Neutrophil (primary cell): Measurements from ENCODE around the gene NACA.

Experiments used
- H3K27ac ChIP-seq: fragments of 200-600 bp; sonication (generic); 2 replicates; pipeline ENCODE4 v1.5.1; 2016; ENCODE audit warnings: mild to moderate bottlenecking, moderate library complexity
- H3K27me3 ChIP-seq: fragments of 200-600 bp; sonication (generic); 2 replicates; pipeline ENCODE4 v1.6.0; 2016; ENCODE audit warnings: mild to moderate bottlenecking
- H3K36me3 ChIP-seq: fragments of 200-600 bp; sonication (generic); 2 replicates; pipeline ENCODE4 v1.5.1; 2017
- H3K4me1 ChIP-seq, 2 experiments: fragments of 200-600 bp in 1 of 2; sonication (generic) in 1 of 2; 1 replicate in 1 of 2; 2 replicates in 1 of 2; pipeline versions ENCODE4 v1.5.1 to v1.6.1; 2013 to 2016; ENCODE audit warnings: low read depth in 1 of 2, low read length in 1 of 2, mild to moderate bottlenecking in 1 of 2, moderate library complexity in 1 of 2; ENCODE audit not compliant: control insufficient read depth in 1 of 2, insufficient read depth in 1 of 2
- H3K4me3 ChIP-seq, 2 experiments: fragments of 200-600 bp in 1 of 2; sonication (generic) in 1 of 2; 1 replicate in 1 of 2; 2 replicates in 1 of 2; pipeline ENCODE4 v1.5.1; 2013 to 2016; ENCODE audit warnings: low read depth in 1 of 2, low read length in 1 of 2, mild to moderate bottlenecking in 1 of 2, moderate library complexity in 1 of 2
- H3K9me3 ChIP-seq: fragments of 200-600 bp; sonication (generic); 2 replicates; pipeline ENCODE4 v1.5.1; 2016
- CTCF ChIP-seq: fragments of 200-600 bp; sonication (generic); IDR thresholded peaks from 2 replicates; pipeline ENCODE4 v1.5.1; 2016; ENCODE audit warnings: antibody characterized with exemption

NACA gene

GRCh38 chr12:56723352-56723751 is 1.7 kb downstream of the NACA start:
- TF ChIP-seq CTCF = no peak
- H3K4me3 ChIP-seq = peak overlapping the region; percentile 91 to 97
- peaks cover 73 to 74% of the 10 kb centered on the region in 2 experiments for H3K4me1 ChIP-seq
- no peaks in the 10 kb centered on the region for H3K9me3 ChIP-seq
- H3K27me3 ChIP-seq = no peaks in the 10 kb centered on the region
- H3K27ac ChIP-seq = peak overlapping the region; percentile 96
- H3K36me3 ChIP-seq = no peaks in the 10 kb centered on the region

DNA sequence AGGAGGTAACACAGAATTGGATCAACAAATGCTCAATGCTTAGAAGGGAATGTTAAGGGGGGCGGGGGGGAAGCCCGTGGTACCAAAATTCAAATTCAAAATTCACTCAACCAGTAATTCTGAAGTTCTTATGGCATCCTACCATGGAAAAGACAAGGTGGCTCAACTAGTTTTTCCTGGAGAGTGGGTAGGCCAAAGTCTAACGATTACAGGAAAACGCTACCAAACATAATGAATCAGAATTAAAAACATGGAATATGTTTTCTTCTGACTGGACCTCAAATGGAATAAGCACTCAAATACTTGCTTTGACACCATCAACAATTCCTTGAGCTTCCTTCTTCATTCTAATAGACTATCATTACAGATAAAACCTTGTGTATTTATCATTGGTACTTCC is 2.3 kb downstream of the NACA start:
- no peaks in the 10 kb centered on the region for H3K9me3 ChIP-seq
- H3K27ac ChIP-seq = peak overlapping the region; percentile 96
- no peak for TF ChIP-seq CTCF
- H3K4me1 ChIP-seq = peaks cover 76 to 77% of the 10 kb centered on the region in 2 experiments
- H3K27me3 ChIP-seq = no peaks in the 10 kb centered on the region
- no peaks in the 10 kb centered on the region for H3K36me3 ChIP-seq
- H3K4me3 ChIP-seq = no peak overlapping the region

- Histone ChIP-seq H3K36me3 (no peaks in the 10 kb centered on the region), H3K4me1 (peaks cover 77 to 81% of the 10 kb centered on the region in 2 experiments), H3K27me3 (no peaks in the 10 kb centered on the region), H3K27ac (peak overlapping the region; percentile 96), H3K4me3 (peak overlapping the region; percentile 15 to 37), H3K9me3 (no peaks in the 10 kb centered on the region)
- TF ChIP-seq CTCF = no peak
Observed at GRCh38 chr12:56721721-56722120, 3.4 kb downstream of the NACA start.

GRCh38 chr12:56721216-56721615 is 3.9 kb downstream of the NACA start:
- peak overlapping the region; percentile 15 to 37 for H3K4me3 ChIP-seq
- no peaks in the 10 kb centered on the region for H3K27me3 ChIP-seq
- peaks cover 77 to 85% of the 10 kb centered on the region in 2 experiments for H3K4me1 ChIP-seq

DNA sequence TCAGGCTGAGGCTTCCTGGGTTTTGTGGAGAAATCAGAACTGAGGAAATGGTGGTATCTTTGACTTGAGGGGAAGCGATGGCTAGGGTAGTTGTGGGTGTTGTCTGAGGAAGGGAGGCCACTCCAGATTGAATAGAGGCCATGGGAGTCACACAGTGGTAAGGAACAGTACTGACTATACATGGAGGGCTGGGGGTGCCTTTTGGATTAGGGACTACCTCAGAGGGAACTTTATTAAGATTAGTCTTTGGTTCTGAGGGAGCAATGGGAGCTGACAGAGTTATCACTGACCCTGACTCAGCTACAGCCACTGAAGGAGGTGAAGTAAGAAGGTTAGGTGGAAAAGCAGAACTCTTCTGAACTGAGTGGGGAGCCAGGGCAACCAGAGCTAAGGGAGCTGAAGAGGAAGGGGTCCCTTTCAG is 4.4 kb downstream of the NACA start:
- peak overlapping the region; percentile 15 to 37 for H3K4me3 ChIP-seq
- H3K36me3 ChIP-seq = peaks cover 3% of the 10 kb centered on the region
- no peaks in the 10 kb centered on the region for H3K27me3 ChIP-seq

More at GRCh38 chr12:56721216-56721615, 3.9 kb downstream of the NACA start:
- Histone ChIP-seq H3K36me3 (no peaks in the 10 kb centered on the region), H3K9me3 (no peaks in the 10 kb centered on the region), H3K27ac (peak overlapping the region; percentile 96)
- TF ChIP-seq CTCF = no peak

More for the DNA sequence above, 4.4 kb downstream of the NACA start:
- Histone ChIP-seq H3K4me1 (peaks cover 74 to 81% of the 10 kb centered on the region in 2 experiments), H3K27ac (peak overlapping the region; percentile 96), H3K9me3 (no peaks in the 10 kb centered on the region)
- no peak for TF ChIP-seq CTCF
